GM19324 (cell line): ENCODE measurements around the gene HDAC9.
"Not testable (repeated sequence)": the region's sequence is repeated elsewhere in the genome, so short reads cannot be mapped to it uniquely, and the experiment has no call there.

Experiments used
- ATAC-seq: cut with Tn5 transposase; IDR thresholded peaks from one replicate; pipeline ENCODE4 v1.9.1; 2021; ENCODE audit warnings: mild to moderate bottlenecking, moderate library complexity; ENCODE audit not compliant: unreplicated experiment, low FRiP score

The HDAC9 gene

GRCh38 chr7:18993933-18994668 lies 498.6 kb downstream of the HDAC9 start:
- ATAC-seq = no peak

- no peak for ATAC-seq
Measured at GRCh38 chr7:18995270-18995671, 499.7 kb downstream of the HDAC9 start.

DNA sequence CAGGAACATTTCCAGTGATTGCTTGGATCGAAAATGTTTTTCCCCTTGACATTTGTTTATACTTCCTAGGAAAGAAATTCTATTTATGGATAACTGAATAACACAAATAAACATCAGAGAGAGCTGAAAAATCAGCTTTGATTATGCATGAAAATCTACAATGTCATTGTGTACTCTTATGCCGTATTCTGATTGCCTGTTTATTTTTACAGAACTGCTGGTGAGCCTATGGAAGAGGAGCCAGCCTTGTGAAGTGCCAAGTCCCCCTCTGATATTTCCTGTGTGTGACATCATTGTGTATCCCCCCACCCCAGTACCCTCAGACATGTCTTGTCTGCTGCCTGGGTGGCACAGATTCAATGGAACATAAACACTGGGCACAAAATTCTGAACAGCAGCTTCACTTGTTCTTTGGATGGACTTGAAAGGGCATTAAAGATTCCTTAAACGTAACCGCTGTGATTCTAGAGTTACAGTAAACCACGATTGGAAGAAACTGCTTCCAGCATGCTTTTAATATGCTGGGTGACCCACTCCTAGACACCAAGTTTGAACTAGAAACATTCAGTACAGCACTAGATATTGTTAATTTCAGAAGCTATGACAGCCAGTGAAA lies 500.4 kb downstream of the HDAC9 start:
- no peak for ATAC-seq

DNA sequence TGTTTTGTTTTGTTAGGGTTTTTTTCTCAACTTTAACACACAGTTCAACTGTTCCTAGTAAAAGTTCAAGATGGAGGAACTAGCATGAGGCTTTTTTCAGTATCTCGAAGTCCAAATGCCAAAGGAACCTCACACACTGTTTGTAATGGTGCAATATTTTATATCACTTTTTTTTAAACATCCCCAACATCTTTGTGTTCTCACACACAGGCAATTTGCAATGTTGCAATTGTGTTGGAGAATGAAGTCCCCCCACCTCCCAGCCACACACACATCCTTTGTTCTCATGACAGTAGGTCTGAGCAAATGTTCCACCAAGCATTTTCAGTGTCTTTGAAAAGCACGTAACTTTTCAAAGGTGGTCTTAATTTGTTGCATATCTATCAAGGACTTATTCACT lies 501.0 kb downstream of the HDAC9 start:
- no peak for ATAC-seq

GRCh38 chr7:18997477-18998150 lies 502.1 kb downstream of the HDAC9 start:
- ATAC-seq = no peak

DNA sequence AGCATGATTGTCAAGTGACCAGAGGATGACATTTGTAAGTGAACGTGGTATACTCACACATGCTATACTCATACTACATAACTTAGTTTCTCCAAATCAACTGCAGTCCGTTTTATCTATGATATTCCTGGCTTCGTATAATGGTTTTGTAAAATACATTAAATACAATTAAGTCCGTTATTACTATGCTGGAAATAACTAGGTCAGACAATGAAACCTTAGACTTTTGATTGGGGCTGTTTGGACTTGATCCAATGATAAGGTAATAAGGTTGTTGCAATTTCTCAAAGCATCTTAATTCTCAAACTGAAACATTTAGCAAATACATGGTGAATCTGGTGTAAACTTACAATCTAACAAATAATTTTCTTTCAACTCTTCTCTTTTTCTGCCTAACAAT lies 504.9 kb downstream of the HDAC9 start:
- no peak for ATAC-seq

DNA sequence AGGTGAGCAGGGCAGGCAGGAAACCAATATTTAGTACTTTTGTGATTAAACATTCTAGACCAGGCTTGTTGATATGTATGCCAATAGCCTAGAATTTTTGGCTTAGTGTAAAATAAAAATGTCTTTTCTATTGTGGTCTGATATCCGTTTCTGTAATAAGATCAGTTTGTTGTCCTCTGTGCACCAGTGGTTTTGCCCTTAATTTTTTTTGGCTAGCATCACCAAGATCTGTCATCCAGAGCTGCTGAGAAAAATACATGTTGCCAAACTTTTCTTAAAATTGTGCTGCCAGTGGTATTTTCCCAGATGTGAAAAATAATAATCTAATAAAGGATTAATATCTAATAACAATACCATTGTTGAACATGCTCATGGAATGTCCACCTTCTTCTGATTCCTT lies 506.3 kb downstream of the HDAC9 start:
- ATAC-seq = no peak

DNA sequence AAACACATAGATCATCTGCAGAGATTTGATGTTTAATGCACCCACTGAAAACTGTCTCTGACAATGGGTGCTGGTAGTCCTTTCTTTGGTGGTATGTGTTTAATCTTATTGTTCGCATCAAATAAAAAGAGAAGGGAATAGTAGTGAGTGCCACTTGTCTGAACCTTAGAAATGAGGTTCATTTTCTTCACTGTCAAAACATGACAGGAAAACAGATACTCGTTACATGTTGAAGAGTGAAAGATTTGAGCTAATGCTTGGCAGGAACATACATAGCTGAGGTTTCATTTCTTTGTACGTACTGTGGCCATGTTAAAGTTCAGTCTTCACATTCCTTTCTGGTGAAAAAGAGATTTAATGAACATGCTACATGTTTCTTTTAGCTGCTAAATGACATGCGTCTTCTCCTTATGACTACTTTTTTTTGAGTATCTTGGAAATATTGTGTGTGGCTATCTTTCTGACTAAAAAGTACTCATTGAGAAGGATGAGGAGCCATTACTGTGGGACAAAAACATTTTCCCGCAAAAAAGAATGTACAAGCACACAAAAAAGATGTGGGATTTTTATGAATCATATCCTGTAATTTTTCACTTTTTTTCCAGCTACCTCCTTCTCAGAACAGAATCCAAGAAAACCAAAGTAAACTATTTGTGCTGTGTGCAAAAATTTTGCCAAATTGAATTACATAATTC lies 513.8 kb downstream of the HDAC9 start:
- no peak for ATAC-seq

DNA sequence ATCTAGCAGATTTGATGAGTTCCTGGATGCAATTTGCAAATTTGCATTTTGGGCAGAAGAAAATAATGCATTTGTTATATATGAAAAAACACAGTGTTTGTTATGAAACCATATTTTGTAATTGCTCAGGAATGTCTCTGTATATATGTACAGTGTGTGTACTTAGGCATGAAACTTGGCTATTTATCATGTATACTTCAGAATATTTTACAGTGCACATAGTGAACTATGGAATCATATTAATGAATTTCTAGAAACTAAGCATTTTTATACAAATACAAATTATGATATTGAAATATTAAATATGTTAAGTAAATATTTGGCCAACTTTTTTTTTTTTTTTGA lies 514.4 kb downstream of the HDAC9 start:
- no peak for ATAC-seq

DNA sequence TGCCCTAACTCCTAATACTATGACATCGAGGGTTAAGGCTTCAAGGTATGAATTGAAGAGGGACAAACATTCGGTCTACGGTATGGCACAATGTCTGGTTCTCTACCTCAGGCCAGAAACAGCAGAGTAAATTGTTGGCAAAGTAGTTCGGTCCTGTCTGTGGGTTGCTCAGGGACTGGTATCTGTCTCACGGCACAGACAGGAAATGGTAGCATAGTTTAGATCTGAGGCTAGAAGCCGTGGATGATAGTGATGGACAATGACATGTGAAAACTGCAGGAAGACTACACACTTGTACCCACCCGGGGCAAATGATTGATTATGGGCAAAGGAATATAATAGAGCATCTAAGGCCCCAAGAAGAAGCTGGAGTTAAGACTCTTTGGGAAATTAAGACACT lies 515.7 kb downstream of the HDAC9 start:
- ATAC-seq = no peak

DNA sequence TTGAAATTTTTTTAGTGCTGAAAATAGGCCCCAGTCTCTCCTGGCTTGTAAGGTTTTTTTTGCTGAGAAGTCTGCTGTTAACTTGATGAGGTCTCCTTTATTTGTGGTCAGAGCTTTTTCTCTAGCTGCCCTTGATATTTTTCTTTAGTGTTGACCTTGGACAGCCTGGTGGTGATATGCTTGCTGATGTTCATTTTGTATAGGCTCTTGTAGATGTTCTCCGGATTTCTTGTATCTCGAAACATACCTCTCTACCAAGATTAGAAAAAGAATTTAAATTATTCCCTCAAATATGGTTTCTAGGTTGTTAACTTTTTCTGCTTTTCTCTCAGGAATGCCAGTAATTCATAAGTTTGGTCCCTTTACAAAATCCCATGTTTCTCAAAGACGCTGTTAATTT lies 519.5 kb downstream of the HDAC9 start:
- no peak for ATAC-seq

DNA sequence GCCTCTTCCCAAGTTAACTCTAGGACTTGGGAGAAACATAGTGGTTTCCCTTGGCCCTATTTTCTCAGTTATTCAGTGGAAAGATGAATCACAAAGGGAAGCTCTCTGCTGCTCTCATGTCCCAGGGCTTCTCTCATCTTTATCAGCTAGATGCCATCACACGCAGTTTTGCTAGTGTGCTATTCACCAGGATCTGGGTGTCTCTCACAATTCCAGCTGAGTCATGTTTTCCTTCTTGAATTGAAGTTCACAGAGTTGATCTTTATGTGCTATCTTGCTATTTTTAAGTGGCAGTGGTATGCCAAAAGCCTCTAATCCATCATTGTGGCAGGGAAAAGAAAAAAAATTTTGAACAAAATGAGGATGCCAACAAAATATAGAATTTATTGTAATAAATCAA lies 520.6 kb downstream of the HDAC9 start:
- no peak for ATAC-seq

GRCh38 chr7:19017374-19017773 lies 521.8 kb downstream of the HDAC9 start:
- no peak for ATAC-seq

GRCh38 chr7:19020062-19020461 lies 524.5 kb downstream of the HDAC9 start:
- ATAC-seq = no peak

GRCh38 chr7:19020711-19021110 lies 525.2 kb downstream of the HDAC9 start:
- no peak for ATAC-seq

GRCh38 chr7:19023477-19023876 lies 527.9 kb downstream of the HDAC9 start:
- ATAC-seq = no peak

DNA sequence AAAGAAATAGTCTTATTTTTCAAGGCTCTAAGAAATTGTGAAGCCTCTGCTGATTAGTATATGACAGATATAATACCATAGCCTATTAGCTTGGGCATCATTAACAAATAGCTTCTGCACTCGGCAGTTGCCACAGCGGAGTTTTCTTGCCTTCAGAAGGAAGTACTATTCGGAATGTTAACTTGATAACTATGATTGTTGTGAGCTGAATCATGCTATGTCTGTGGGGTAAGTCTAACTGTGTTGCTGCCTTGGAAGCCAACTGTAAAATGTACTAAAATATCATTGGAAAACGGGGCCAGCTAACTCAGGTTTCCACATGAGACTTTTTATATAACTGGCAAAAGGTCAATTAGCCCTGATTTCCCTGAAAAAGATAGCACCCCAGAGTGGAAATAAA lies 528.7 kb downstream of the HDAC9 start:
- no peak for ATAC-seq

DNA sequence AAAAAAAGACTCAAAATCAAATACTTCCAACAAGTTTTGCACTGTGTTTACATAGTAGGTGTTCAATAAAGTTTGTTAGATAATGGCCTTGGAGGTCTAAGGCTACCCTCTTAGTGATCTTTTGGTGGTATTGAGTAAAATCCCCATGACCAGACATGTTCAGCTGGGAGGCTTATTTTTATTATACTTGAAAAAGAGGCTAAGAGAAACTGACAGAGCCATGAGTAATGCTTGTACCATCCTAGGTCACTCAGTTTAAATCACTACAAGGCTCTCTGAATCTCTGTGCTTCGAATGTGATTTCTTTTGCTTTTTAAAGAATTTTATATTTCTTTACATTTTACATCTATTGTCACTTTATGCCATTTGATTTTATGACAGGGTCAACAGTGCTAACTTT lies 531.3 kb downstream of the HDAC9 start:
- ATAC-seq = no peak

- no peak for ATAC-seq
Measured at GRCh38 chr7:19030281-19030680, 534.7 kb downstream of the HDAC9 start.

DNA sequence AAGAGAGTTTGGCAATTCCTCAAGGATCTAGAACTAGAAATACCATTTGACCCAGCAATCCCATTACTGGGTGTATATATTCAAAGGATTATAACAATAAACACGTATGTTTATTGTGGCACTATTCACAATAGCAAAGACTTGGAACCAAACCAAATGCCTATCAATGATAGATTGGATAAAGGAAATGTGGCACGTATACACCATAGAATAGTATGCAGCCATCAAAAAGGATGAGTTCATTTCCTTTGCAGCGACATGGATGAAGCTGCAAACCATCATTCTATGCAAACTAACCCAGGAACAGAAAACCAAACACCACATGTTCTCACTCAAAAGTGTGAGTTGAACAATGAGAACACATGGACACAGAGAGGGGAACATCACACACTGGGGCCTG lies 537.4 kb downstream of the HDAC9 start:
- not testable (repeated sequence) for ATAC-seq

- no peak for ATAC-seq
Measured at GRCh38 chr7:19051767-19052375, 556.3 kb downstream of the HDAC9 start.
